ENCODE data around the gene CDH4.
"Not testable (repeated sequence)": the region's sequence is repeated elsewhere in the genome, so short reads cannot be mapped to it uniquely, and the experiment has no call there.

The CDH4 gene

DNA sequence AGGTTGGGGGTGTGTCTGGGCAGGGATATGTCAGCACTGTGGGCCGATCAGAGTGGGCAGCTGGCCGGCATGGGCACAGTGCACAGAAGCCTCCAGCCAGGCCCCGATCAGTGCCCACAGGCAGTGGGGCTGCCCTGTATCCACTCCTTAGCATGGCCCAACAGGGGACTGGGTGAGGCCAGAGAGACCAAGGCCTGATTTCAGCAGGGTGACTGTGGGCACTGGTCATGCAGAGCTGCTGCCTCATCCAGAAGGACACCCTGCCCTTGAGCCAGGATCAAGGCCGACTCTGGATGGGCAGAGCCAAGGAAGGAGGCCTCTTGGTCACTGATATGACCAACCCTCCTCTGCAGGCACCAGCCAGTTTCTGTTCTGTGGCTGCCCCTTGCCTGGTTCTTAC, 159.7 kb downstream of the CDH4 start:
- TF ChIP-seq ZNF274 (IDR thresholded peaks at IDR 0.05; ENCODE audit: low read depth, low read length): no peak

DNA sequence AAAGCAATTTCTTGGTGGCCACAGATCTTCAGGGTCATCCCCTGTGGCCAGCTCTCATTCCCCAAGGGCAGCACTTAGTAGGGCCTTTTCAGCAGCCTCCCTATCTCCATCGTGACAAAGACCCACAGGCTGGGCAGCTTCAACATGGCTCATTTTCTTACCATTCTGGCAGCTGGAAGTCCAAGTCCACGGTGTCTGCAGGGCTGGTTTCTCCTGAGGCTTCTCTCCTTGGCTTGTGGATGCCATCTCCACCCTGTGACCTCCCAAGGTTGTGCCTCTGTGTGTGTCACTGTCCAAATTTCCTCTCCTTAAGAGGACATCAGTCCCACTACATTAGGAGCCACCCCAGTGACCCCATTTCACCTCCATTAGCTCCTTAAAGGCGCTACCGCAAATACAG, 161.7 kb downstream of the CDH4 start:
- no peak for TF ChIP-seq ZNF274 (IDR thresholded peaks at IDR 0.05; ENCODE audit: low read depth, low read length)
- H3K4me3 ChIP-seq (ENCODE audit: low read length): no peak overlapping the region

More for the DNA sequence above, 159.7 kb downstream of the CDH4 start:
- H3K4me3 ChIP-seq (ENCODE audit: low read length): no peak overlapping the region

GRCh38 chr20:61414455-61414991, 162.5 kb downstream of the CDH4 start:
- TF ChIP-seq ZNF274 (IDR thresholded peaks at IDR 0.05; ENCODE audit: low read depth, low read length): no peak

DNA sequence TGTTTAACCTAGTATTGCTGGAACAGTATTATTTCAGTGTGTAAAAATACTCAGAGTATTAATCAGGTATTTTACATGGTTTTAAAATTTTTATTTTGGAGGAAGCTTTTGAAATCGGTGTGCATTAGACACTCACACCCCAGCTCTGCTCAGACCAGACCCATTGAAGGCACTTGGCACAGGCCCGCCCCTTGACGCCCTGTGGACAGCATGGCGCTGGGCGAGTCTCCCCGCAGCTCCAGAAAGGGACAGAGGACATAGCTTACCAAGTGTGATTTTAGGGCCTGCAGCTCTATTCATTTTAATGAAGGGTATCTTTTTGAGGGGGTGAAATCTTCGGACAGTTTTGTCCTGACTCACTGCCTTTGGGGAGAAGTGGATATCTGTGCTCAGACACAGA, 164.5 kb downstream of the CDH4 start:
- no peak for TF ChIP-seq ZNF274 (IDR thresholded peaks at IDR 0.05; ENCODE audit: low read depth, low read length)
- H3K4me3 ChIP-seq (ENCODE audit: low read length): no peak overlapping the region

More at GRCh38 chr20:61414455-61414991, 162.5 kb downstream of the CDH4 start:
- H3K4me3 ChIP-seq (ENCODE audit: low read length): no peak overlapping the region

DNA sequence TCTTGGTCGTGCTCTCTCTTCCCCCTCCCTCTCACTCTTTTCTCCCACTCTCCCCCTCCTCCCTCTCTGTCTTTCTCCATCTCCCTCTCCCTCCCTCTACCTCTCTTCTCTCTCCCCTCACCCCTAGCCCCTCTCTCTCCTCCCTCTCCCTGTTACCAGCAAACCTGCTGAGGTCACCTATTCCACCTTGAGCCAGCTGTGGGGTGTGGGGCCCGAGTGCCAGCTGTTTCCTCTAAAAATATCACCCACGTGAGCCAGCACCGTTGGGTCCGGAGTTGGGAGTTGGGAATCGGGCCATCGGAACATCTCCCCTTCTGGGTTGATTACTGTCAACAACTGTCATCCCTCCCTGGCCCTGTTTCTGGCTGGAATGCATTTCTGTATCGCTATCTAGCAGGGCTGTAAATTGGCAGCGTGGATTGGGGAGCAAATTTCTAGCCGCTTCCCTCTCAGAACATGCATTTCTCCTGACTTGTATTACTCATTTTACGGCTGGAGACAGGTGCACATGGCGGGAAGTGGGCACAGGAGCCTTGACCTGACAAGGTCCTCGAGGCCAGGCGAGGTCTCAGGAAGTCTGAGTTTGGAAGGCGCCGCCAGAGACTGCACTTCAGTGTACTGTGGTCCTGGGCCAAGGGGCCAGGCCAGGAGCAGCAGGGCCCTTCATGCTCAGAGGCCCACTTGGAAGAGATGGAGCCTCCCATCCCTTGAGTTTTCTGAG, 165.3 kb downstream of the CDH4 start:
- no peak for TF ChIP-seq ZNF274 (IDR thresholded peaks at IDR 0.05; ENCODE audit: low read depth, low read length)
- no peak overlapping the region for H3K4me3 ChIP-seq (ENCODE audit: low read length)

DNA sequence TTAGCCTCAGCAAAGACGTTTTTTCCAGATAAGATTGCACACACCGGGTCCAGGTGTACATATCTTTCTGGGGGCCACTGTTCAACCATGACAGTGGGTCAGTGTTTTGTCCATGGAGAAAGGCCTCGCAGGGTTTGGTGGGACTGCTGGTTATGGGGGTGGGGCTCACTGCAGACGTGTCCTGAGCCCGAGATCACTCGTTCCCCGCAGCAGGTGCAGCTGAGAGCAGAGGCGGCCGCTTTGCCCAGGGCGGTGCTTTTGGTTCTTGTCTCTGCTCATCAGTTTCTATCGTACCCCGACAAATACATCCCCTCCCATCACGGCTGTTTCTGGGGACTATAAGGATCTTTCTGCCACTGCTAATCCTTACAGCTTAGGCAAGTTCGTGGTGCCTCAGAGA, 166.9 kb downstream of the CDH4 start:
- no peak for TF ChIP-seq ZNF274 (IDR thresholded peaks at IDR 0.05; ENCODE audit: low read depth, low read length)
- no peak overlapping the region for H3K4me3 ChIP-seq (ENCODE audit: low read length)

DNA sequence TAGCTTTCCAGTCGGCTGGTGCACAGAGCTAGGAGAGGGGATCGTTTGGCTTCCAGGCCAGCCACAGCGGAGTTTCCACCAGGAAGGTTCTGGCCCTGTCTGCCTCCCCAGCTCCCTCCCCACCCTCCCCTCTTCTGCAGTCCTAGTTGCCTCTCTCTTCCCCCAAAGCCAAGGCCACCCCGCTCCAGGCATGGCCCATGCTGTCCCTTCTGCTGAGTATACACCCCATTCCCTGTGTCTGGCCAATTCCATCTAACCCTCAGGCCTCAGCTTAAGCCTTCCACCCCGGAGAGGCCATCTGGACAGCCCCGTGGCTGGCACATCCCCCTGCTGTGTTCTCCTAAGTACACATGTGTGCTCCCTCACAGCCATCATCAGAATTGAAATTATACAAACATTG, 167.4 kb downstream of the CDH4 start:
- no peak overlapping the region for H3K4me3 ChIP-seq (ENCODE audit: low read length)
- no peak for TF ChIP-seq ZNF274 (IDR thresholded peaks at IDR 0.05; ENCODE audit: low read depth, low read length)

DNA sequence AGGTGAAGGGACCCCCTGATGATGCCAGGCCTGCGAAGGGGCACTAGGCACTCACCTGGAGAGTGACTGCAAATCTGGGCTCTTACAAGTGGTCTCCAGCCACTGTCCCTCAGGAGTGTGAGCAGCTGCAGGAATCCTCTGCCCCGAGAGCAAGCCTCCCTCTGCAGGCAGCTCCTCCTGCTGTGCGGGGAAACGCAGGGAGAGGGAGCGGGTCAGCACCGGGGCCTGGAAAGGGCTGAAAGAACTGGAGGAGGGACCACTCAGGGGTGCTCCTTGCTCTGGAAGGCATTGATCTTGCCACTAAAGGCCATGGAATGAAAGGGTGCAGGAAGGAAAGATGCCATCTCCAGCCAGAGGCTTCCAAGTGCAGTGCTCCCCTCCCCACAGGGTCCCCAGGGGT, 168.0 kb downstream of the CDH4 start:
- no peak for TF ChIP-seq ZNF274 (IDR thresholded peaks at IDR 0.05; ENCODE audit: low read depth, low read length)
- no peak overlapping the region for H3K4me3 ChIP-seq (ENCODE audit: low read length)

DNA sequence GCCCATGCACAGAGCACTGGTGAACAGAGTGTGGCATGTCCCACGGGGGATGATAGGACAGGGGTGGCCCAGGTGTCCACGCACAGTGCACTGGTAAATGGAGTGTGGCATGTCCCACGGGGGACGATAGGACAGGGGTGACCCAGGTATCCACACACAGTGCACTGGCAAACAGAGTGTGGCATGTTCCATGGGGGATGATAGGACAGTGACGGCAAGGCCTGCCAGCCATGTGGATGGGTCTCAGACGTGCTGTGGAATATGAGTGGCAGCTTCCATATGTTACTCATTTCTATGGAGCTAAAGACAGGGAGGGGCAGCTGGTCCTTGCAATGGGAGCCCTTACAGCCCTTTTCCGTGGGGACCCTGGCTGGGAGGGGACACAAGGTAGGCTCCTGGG, 168.7 kb downstream of the CDH4 start:
- no peak for TF ChIP-seq ZNF274 (IDR thresholded peaks at IDR 0.05; ENCODE audit: low read depth, low read length)
- H3K4me3 ChIP-seq (ENCODE audit: low read length): no peak overlapping the region

- no peak overlapping the region for H3K4me3 ChIP-seq (ENCODE audit: low read length)
- TF ChIP-seq ZNF274 (IDR thresholded peaks at IDR 0.05; ENCODE audit: low read depth, low read length): no peak
These were observed 170.8 kb downstream of the CDH4 start for GRCh38 chr20:61422636-61423425.

DNA sequence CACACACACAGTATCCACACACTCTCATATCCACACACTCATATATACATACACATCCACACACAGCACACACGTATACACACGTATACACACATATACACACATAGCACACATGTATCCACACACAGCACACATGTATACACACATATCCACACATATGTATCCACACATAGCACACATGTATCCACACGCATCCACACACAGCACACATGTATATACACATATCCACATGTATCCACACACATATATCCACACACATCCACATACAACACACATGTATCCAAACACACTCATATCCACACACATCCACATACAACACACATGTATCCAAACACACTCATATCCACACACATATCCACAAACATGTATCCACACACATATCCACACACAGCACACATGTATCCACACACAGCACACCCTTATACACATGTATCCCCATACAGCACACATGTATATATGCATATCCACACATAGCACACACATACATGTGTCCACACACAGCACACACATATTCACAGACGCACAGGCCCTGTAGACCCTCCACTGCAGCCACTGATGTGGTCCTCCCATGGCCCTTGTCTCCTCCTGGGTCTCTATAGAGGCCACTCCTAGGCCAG, 172.1 kb downstream of the CDH4 start:
- TF ChIP-seq ZNF274 (IDR thresholded peaks at IDR 0.05; ENCODE audit: low read depth, low read length): no peak
- H3K4me3 ChIP-seq (ENCODE audit: low read length): no peak overlapping the region

GRCh38 chr20:61424628-61425420, 172.8 kb downstream of the CDH4 start:
- no peak for TF ChIP-seq ZNF274 (IDR thresholded peaks at IDR 0.05; ENCODE audit: low read depth, low read length)

DNA sequence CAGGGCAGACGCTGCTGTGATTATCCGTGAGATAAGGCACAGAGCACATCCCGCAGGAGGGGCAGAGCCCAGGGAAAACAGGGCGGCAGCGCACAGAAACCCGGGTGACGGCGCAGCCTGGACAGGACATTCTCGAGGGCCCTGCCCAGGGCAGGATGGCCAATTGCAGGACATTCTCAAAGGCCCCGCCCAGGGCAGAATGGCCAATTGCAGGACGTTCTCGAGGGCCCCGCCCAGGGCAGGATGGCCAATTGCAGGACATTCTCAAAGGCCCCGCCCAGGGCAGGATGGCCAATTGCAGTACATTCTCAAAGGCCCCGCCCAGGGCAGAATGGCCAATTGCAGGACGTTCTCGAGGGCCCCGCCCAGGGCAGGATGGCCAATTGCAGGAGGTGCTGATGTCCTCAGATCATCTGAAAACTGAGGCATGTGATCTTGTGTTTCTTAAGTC, 173.5 kb downstream of the CDH4 start:
- not testable (repeated sequence) for H3K4me3 ChIP-seq (ENCODE audit: low read length)

More at GRCh38 chr20:61424628-61425420, 172.8 kb downstream of the CDH4 start:
- H3K4me3 ChIP-seq (ENCODE audit: low read length): no peak overlapping the region

DNA sequence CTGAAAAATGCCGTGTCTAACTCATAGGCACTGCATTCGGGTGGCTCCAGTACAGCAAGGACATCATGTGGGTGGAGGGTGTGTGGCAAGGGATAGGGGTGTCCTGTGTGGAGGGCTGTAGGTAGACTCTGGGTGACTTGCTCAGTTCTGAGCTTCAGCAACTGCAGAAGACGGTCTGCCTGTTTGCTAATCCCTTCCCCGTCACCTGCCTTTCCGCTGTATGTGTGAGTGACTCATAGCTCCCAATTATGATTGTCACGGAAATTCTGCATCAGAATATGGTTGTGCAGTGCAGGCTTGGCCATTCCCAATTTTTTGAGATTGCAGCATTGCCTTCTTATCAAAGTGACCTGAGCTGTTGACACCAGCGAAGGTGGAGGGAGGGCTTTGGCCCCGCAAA, 174.3 kb downstream of the CDH4 start:
- no peak for TF ChIP-seq ZNF274 (IDR thresholded peaks at IDR 0.05; ENCODE audit: low read depth, low read length)
- no peak overlapping the region for H3K4me3 ChIP-seq (ENCODE audit: low read length)

Data from GM08714 (cell line).